Spleen (tissue), 7 donors: ENCODE measurements around the gene NGRN.

Source experiments
- POLR2A ChIP-seq, 3 donors: fragments of 450-650 bp; IDR thresholded peaks; one replicate each; pipeline ENCODE4 v1.5.1; 2017; ENCODE audit warnings: antibody characterized with exemption in 3 of 3, mild to moderate bottlenecking in 1 of 3
- TF ChIP-seq, protein P1 (sequence below), 11 experiments: fragments of 200-600 bp in 7 of 11; fragments of 450-650 bp in 4 of 11; sonication (generic) in 4 of 11; IDR thresholded peaks in 8 of 11; conservative IDR thresholded peaks in 3 of 11; 1 replicate in 7 of 11; 2 replicates in 4 of 11; pipeline versions ENCODE4 v1.4.0 to v1.8.0; 2016 to 2021; ENCODE audit warnings: antibody characterized with exemption in 11 of 11, inconsistent platforms in 4 of 11, mild to moderate bottlenecking in 1 of 11
- donor health status: DM: no; HTN: no; CAD: no; lungs with moderate emphysema.
- donor health status: DM: no; HTN: no; CAD: no.
- donor health status: DM: no; HTN: no; CAD: no.

DNA sequence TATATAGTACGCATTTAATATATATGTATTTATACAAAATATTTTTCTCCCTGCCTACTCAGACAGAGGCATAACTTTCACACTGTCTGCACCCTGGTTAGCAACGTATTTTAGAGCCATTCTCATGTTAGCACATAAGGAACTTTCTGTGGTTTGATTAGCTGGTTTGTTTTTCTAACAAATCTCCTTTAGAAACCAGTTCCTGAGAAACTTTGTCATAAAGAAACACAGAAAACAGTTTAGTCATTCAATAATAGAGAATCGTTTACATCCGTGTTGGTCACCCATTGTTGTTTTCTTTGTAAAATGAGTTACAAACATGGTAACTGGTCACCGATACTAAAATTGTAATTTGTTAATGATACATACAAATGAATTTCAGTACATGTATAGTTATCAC, 5.9 kb upstream of the NGRN start:
- TF ChIP-seq, protein P1, sequence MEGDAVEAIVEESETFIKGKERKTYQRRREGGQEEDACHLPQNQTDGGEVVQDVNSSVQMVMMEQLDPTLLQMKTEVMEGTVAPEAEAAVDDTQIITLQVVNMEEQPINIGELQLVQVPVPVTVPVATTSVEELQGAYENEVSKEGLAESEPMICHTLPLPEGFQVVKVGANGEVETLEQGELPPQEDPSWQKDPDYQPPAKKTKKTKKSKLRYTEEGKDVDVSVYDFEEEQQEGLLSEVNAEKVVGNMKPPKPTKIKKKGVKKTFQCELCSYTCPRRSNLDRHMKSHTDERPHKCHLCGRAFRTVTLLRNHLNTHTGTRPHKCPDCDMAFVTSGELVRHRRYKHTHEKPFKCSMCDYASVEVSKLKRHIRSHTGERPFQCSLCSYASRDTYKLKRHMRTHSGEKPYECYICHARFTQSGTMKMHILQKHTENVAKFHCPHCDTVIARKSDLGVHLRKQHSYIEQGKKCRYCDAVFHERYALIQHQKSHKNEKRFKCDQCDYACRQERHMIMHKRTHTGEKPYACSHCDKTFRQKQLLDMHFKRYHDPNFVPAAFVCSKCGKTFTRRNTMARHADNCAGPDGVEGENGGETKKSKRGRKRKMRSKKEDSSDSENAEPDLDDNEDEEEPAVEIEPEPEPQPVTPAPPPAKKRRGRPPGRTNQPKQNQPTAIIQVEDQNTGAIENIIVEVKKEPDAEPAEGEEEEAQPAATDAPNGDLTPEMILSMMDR (IDR thresholded peaks at IDR 0.05 in 8 of 11, conservative IDR thresholded peaks at IDR 0.05 in 3 of 11) = no peak
- TF ChIP-seq POLR2A (IDR thresholded peaks at IDR 0.05) = no peak
